HCT116 (cell line): ENCODE results near the gene NHSL1. TPM values are rescaled to one million over a fixed set of nuclear protein-coding genes. Genes with fewer than 3 reads are reported as not detected.

ENCODE experiments used
- ATAC-seq: fragments of 200-7000 bp; cut with Tn5 transposase; 2 replicates; pipeline ENCODE4 v1.9.1; 2020; ENCODE audit warnings: mild to moderate bottlenecking, moderate library complexity
- BruUV-seq: library from RNA; stranded (reverse); fragments of 400-500 nt; replicated peaks from 2 replicates; lab custom pipeline; 2021; lab: Mats Ljungman, UMichigan
- CTCF ChIA-PET: fragments of 300-600 bp; sonication (Branson Sonifier 250); formaldehyde crosslinking; loops from one replicate; lab custom pipeline; 2021; ENCODE audit warnings: antibody characterized with exemption; lab: Charles Lee
- POLR2A ChIA-PET: fragments of 300-600, 350-600 bp; sonication (Branson Sonifier 250); formaldehyde crosslinking; loops from one replicate; lab custom pipeline; 2021; ENCODE audit warnings: antibody characterized with exemption; lab: Charles Lee
- RAD21 ChIA-PET, 2 experiments: fragments of 300-600 bp; sonication (Branson Sonifier 250); formaldehyde crosslinking; loops; one replicate each; lab custom pipeline; 2023; ENCODE audit warnings: low total read pairs in 2 of 2; ENCODE audit not compliant: uncharacterized antibody in 2 of 2, unreplicated experiment in 2 of 2, low non-redundant PET in 1 of 2; lab: Charles Lee
- DNase-seq: peaks from one replicate; pipeline ENCODE4 v3.0.0-alpha.2; 2010; ENCODE audit warnings: low read depth, low spot score
- H2AFZ ChIP-seq: fragments of 200-600 bp; shearing (Covaris generic), sonication (generic); 2 replicates; pipeline ENCODE4 v1.6.1; 2017; ENCODE audit warnings: low read depth, mixed run types, mixed read lengths, antibody characterized with exemption, low read length; ENCODE audit not compliant: poor library complexity, severe bottlenecking
- H3K27ac ChIP-seq: 2 replicates; pipeline ENCODE4 v1.5.1; 2012; ENCODE audit warnings: low read depth, low read length
- H3K27me3 ChIP-seq: fragments of 200-600 bp; sonication (generic); 2 replicates; pipeline ENCODE4 v1.6.1; 2016; ENCODE audit warnings: mixed run types, low read length, mixed read lengths; ENCODE audit not compliant: insufficient read depth
- H3K36me3 ChIP-seq, 2 experiments: fragments of 200-500 bp in 1 of 2; fragments of 200-600 bp in 1 of 2; sonication (Bioruptor generic) in 1 of 2; sonication (generic) in 1 of 2; 2 replicates each; pipeline versions ENCODE4 v1.5.1 to v1.6.1; 2014 to 2016; ENCODE audit warnings: low read length in 2 of 2, inconsistent platforms in 1 of 2, mixed read lengths in 1 of 2, mixed run types in 1 of 2; ENCODE audit not compliant: insufficient read depth in 2 of 2, control insufficient read depth in 1 of 2
- H3K4me1 ChIP-seq, 2 experiments: fragments of 200-600 bp in 1 of 2; sonication (generic) in 1 of 2; 2 replicates each; pipeline versions ENCODE4 v1.5.1 to v1.6.1; 2012 to 2017; ENCODE audit warnings: low read length in 2 of 2, inconsistent platforms in 1 of 2, mild to moderate bottlenecking in 1 of 2, mixed read lengths in 1 of 2, mixed run types in 1 of 2, moderate library complexity in 1 of 2; ENCODE audit not compliant: insufficient read depth in 2 of 2, control insufficient read depth in 1 of 2
- H3K4me2 ChIP-seq: fragments of 200-600 bp; sonication (generic); 2 replicates; pipeline ENCODE4 v1.6.1; 2017; ENCODE audit warnings: mixed run types, low read length, mixed read lengths
- H3K4me3 ChIP-seq, 2 experiments: fragments of 200-600 bp in 1 of 2; sonication (generic) in 1 of 2; replicated peaks in 1 of 2; 2 replicates each; pipeline ENCODE4 v1.5.1; 2011 to 2016; ENCODE audit warnings: low read length in 2 of 2, control low read depth in 1 of 2, low read depth in 1 of 2, mild to moderate bottlenecking in 1 of 2, mixed read lengths in 1 of 2, mixed run types in 1 of 2
- H3K79me2 ChIP-seq: fragments of 200-600 bp; sonication (generic); 2 replicates; pipeline ENCODE4 v1.6.1; 2017; ENCODE audit warnings: mild to moderate bottlenecking, mixed run types, low read length, moderate library complexity, mixed read lengths; ENCODE audit not compliant: insufficient read depth
- H3K9ac ChIP-seq: fragments of 200-600 bp; sonication (generic); 2 replicates; pipeline ENCODE4 v1.6.1; 2016; ENCODE audit warnings: low read length, mixed read lengths
- H3K9me2 ChIP-seq: fragments of 200-600 bp; sonication (generic), shearing (Covaris generic); 2 replicates; pipeline ENCODE4 v1.6.1; 2017; ENCODE audit warnings: mixed run types, mild to moderate bottlenecking, moderate library complexity; ENCODE audit not compliant: insufficient read depth
- H3K9me3 ChIP-seq, 2 experiments: fragments of 200-500 bp in 1 of 2; fragments of 200-600 bp in 1 of 2; sonication (Bioruptor generic) in 1 of 2; sonication (generic) in 1 of 2; 2 replicates each; pipeline ENCODE4 v1.6.1; 2014 to 2017; ENCODE audit warnings: low read length in 2 of 2, mixed read lengths in 2 of 2, inconsistent platforms in 1 of 2, low read depth in 1 of 2, mild to moderate bottlenecking in 1 of 2, mixed run types in 1 of 2, moderate library complexity in 1 of 2; ENCODE audit not compliant: control insufficient read depth in 1 of 2, insufficient read depth in 1 of 2
- H4K20me1 ChIP-seq: fragments of 200-600 bp; sonication (generic), shearing (Covaris generic); 2 replicates; pipeline ENCODE4 v1.6.1; 2017; ENCODE audit warnings: mixed run types, mild to moderate bottlenecking, moderate library complexity; ENCODE audit not compliant: insufficient read depth
- CBX3 ChIP-seq: IDR thresholded peaks from 2 replicates; pipeline ENCODE4 v1.6.1; 2012; ENCODE audit warnings: low read depth
- CTCF ChIP-seq, 3 experiments: fragments of 200-600 bp in 1 of 3; sonication (generic) in 1 of 3; IDR thresholded peaks in 2 of 3; conservative IDR thresholded peaks in 1 of 3; 2 replicates each; pipeline ENCODE4 v1.5.1; 2012 to 2017; ENCODE audit warnings: low read depth in 2 of 3, low read length in 2 of 3, antibody characterized with exemption in 1 of 3, borderline replicate concordance in 1 of 3, control low read depth in 1 of 3, mild to moderate bottlenecking in 1 of 3, mixed read lengths in 1 of 3, mixed run types in 1 of 3, moderate library complexity in 1 of 3; ENCODE audit not compliant: insufficient read depth in 1 of 3
- EGR1 ChIP-seq: IDR thresholded peaks from 2 replicates; pipeline ENCODE4 v1.6.1; 2012; ENCODE audit warnings: low read depth
- ELF1 ChIP-seq: IDR thresholded peaks from 2 replicates; pipeline ENCODE4 v1.6.1; 2012; ENCODE audit warnings: low read depth, borderline replicate concordance
- MAX ChIP-seq: IDR thresholded peaks from 2 replicates; pipeline ENCODE4 v1.6.1; 2012
- POLR2A ChIP-seq: IDR thresholded peaks from 2 replicates; pipeline ENCODE4 v1.7.0; 2011; ENCODE audit warnings: borderline replicate concordance; ENCODE audit not compliant: insufficient read depth, insufficient read length; ENCODE audit errors: extremely low read depth
- RAD21 ChIP-seq: IDR thresholded peaks from 2 replicates; pipeline ENCODE4 v1.6.1; 2012; ENCODE audit warnings: low read depth, mild to moderate bottlenecking
- REST ChIP-seq: IDR thresholded peaks from 2 replicates; pipeline ENCODE4 v1.6.1; 2012; ENCODE audit warnings: low read depth
- SP1 ChIP-seq: IDR thresholded peaks from 2 replicates; pipeline ENCODE4 v1.6.1; 2012; ENCODE audit warnings: low read depth
- SRF ChIP-seq: IDR thresholded peaks from 2 replicates; pipeline ENCODE4 v1.6.1; 2012; ENCODE audit warnings: low read depth
- TCF7L2 ChIP-seq: IDR thresholded peaks from 2 replicates; pipeline ENCODE4 v1.7.0; 2011; ENCODE audit warnings: borderline replicate concordance, inconsistent platforms; ENCODE audit not compliant: insufficient read depth, insufficient read length; ENCODE audit errors: extremely low read depth
- YY1 ChIP-seq: IDR thresholded peaks from 2 replicates; pipeline ENCODE4 v1.6.1; 2011; ENCODE audit warnings: low read length, low read depth, moderate library complexity, mild to moderate bottlenecking; ENCODE audit not compliant: insufficient replicate concordance; ENCODE audit errors: extremely low read depth
- intact Hi-C: fragments of 100-400 bp; cut with micrococcal nuclease; formaldehyde crosslinking; loops from 2 replicates; pipeline ENCODE4 v1.10.0; 2022
- total RNA-seq: library from RNA; stranded (reverse); gene quantifications from one replicate; pipeline ENCODE4 v1.2.1, GENCODE V29; 2021; ENCODE audit not compliant: unreplicated experiment

Gene NHSL1
- total RNA-seq, 1 experiment from 2014 or later, result 15.4 TPM

GRCh38 chr6:138416206-138416605, 83.1 kb downstream of the NHSL1 start:
- Histone ChIP-seq H3K4me3 (no peak overlapping the region), H3K27ac (no peak overlapping the region), H2AFZ (no peak overlapping the region), H3K9me2 (no peaks in the 10 kb centered on the region), H3K79me2 (no peaks in the 10 kb centered on the region), H3K9ac (no peak overlapping the region), H3K4me2 (no peak overlapping the region), H3K27me3 (no peaks in the 10 kb centered on the region), H4K20me1 (no peaks in the 10 kb centered on the region), H3K9me3 (no peaks in the 10 kb centered on the region), H3K4me1 (peaks cover 0 to 6% of the 10 kb centered on the region in 2 experiments; a peak in 3 of 4 replicates), H3K36me3 (peaks cover 10 to 17% of the 10 kb centered on the region in 2 experiments; a peak in 3 of 4 replicates)
- POLR2A ChIA-PET, result no interaction called here
- intact Hi-C loops, result no loop called here
- CTCF ChIA-PET, result no interaction called here
- no TSS peak for BruUV-seq
- TF ChIP-seq RAD21 (no peak), TCF7L2 (no peak), YY1 (no peak), CBX3 (no peak), MAX (no peak), CTCF (IDR thresholded peaks at IDR 0.05 in 2 of 3, conservative IDR thresholded peaks at IDR 0.05 in 1 of 3; ENCODE audit: borderline replicate concordance in 1 of 3, insufficient read depth in 1 of 3, low read depth in 2 of 3, low read length in 2 of 3) (no peak), REST (no peak), SRF (no peak), SP1 (no peak), EGR1 (no peak), POLR2A (no peak), ELF1 (no peak)
- no peak for ATAC-seq
- DNase-seq, result no peak
- RAD21 ChIA-PET, result interaction anchor here in 1 of 2 experiments (0.6 kb wide), 1 partner anchor 300 kb away, joined by 6 read pairs; no protein-coding TSS in a partner anchor
